Measurements from ENCODE around the gene G2E3. TPM values are rescaled to one million over a fixed set of nuclear protein-coding genes. Genes with fewer than 3 reads are reported as not detected.

Gene G2E3
- total and polyA plus RNA-seq, 2 donors (not counting 3 experiments of a cell fraction or from before 2014, with no cell fraction given), result 4.2 to 34.8 TPM

DNA sequence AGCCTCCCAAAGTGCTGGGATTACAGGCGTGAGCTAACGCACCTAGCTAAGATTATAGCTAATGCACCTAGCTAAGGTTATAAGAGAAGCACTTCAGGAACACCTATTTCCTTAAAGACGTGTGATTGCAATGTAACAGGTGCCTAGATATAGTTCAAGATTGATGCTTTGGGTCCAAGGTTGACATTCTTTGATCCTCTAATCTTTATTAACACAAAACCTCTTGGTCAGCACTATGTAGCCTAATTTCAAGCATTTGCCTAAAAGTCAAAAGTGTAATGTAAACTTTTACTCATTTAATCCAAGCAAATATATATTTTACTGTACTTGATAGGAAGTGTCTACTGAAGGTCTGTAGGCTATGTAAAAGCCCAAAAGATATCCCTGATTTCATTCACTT is 99.7 kb downstream of the G2E3 start:
- dilution Hi-C loops (cut with MboI; ENCODE audit: extremely low pct_ligation_motif_present, low sequenced_read_pairs) (no loop called here), intact Hi-C loops (cut with micrococcal nuclease) (loop anchor here (10.0 kb wide), 2 partner anchors 426 to 696 kb away; no protein-coding TSS in a partner anchor)
- POLR2A ChIA-PET, result no interaction called here
- TF ChIP-seq, protein P1, sequence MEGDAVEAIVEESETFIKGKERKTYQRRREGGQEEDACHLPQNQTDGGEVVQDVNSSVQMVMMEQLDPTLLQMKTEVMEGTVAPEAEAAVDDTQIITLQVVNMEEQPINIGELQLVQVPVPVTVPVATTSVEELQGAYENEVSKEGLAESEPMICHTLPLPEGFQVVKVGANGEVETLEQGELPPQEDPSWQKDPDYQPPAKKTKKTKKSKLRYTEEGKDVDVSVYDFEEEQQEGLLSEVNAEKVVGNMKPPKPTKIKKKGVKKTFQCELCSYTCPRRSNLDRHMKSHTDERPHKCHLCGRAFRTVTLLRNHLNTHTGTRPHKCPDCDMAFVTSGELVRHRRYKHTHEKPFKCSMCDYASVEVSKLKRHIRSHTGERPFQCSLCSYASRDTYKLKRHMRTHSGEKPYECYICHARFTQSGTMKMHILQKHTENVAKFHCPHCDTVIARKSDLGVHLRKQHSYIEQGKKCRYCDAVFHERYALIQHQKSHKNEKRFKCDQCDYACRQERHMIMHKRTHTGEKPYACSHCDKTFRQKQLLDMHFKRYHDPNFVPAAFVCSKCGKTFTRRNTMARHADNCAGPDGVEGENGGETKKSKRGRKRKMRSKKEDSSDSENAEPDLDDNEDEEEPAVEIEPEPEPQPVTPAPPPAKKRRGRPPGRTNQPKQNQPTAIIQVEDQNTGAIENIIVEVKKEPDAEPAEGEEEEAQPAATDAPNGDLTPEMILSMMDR (IDR thresholded peaks at IDR 0.05; ENCODE audit: extremely low read depth in 1 of 2, insufficient read depth in 1 of 2, low read depth in 1 of 2, low read length in 2 of 2), result no peak
- TF ChIP-seq, protein P2, sequence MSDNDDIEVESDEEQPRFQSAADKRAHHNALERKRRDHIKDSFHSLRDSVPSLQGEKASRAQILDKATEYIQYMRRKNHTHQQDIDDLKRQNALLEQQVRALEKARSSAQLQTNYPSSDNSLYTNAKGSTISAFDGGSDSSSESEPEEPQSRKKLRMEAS (IDR thresholded peaks at IDR 0.05; ENCODE audit: insufficient read depth, insufficient read length), result no peak
- TF ChIP-seq POLR2AphosphoS5 (IDR thresholded peaks at IDR 0.05; ENCODE audit: insufficient read depth, low read depth, low read length) (no peak), FOS (IDR thresholded peaks at IDR 0.05; ENCODE audit: borderline replicate concordance, insufficient read depth, low read length) (no peak), JUN (IDR thresholded peaks at IDR 0.05; ENCODE audit: borderline replicate concordance, insufficient read depth, insufficient read length, low read depth) (no peak), POLR2A (IDR thresholded peaks at IDR 0.05; ENCODE audit: low read depth, low read length) (no peak), EZH2 (IDR thresholded peaks at IDR 0.05; ENCODE audit: borderline replicate concordance, low read depth, low read length, severe bottlenecking) (no peak), GATA2 (IDR thresholded peaks at IDR 0.05; ENCODE audit: insufficient read depth, insufficient read length, low read depth, low read length) (no peak), MYC (IDR thresholded peaks at IDR 0.05; ENCODE audit: low read depth, low read length) (no peak)
- no TSS peak for BruUV-seq (replicated peaks)
- no peaks in the 10 kb centered on the region for H4K20me1 ChIP-seq (replicated peaks; ENCODE audit: control insufficient read depth, extremely low read depth, insufficient read depth, low read length)
- H3K4me1 ChIP-seq (ENCODE audit: control insufficient read depth, extremely low read depth, insufficient read depth, low read length), result no peaks in the 10 kb centered on the region
- no peaks in the 10 kb centered on the region for H3K79me2 ChIP-seq (ENCODE audit: control insufficient read depth, insufficient read depth, low read length)
- H3K4me3 ChIP-seq (replicated peaks in 1 of 3; ENCODE audit: insufficient read depth in 1 of 3, low read depth in 1 of 3, low read length in 3 of 3), result no peak overlapping the region
- CTCF ChIA-PET, result interaction anchor here (1.4 to 2.1 kb wide), 3 partner anchors 10 to 791 kb away, joined by 7 to 8 read pairs (median 7); no protein-coding TSS in a partner anchor
- H3K27ac ChIP-seq (ENCODE audit: insufficient read depth, low read depth, low read length), result no peak overlapping the region
- H3K9ac ChIP-seq (replicated peaks; ENCODE audit: extremely low read depth, insufficient read depth, low read length), result no peak overlapping the region
- H3K36me3 ChIP-seq (ENCODE audit: control insufficient read depth in 2 of 2, extremely low read depth in 1 of 2, insufficient read depth in 2 of 2, low read length in 2 of 2), result peaks cover 0 to 3% of the 10 kb centered on the region in 2 experiments
- DNase-seq (ENCODE audit: low read depth, low spot score) (no peak), FAIRE-seq (no peak)
- H3K9me1 ChIP-seq (replicated peaks; ENCODE audit: control insufficient read depth, extremely low read depth, insufficient read depth, low read length), result no peaks in the 10 kb centered on the region
- H3K9me3 ChIP-seq (replicated peaks; ENCODE audit: control insufficient read depth, insufficient read depth, low read length), result no peaks in the 10 kb centered on the region
- no peak overlapping the region for H2AFZ ChIP-seq (ENCODE audit: low read depth, low read length)
- H3K27me3 ChIP-seq (ENCODE audit: control insufficient read depth in 2 of 2, insufficient read depth in 2 of 2, low read length in 2 of 2), result no peaks in the 10 kb centered on the region
- no peak overlapping the region for H3K4me2 ChIP-seq (ENCODE audit: insufficient read depth, low read length)

All from endothelial cell of umbilical vein (primary cell).